GM12874 (cell line): ENCODE data around the gene SARM1.

Source experiments
- CTCF ChIP-seq: IDR thresholded peaks from 2 replicates; pipeline ENCODE4 v1.5.1; 2011; ENCODE audit warnings: low read depth, mild to moderate bottlenecking, control low read depth, low read length, moderate library complexity; ENCODE audit not compliant: insufficient read depth

The SARM1 gene

GRCh38 chr17:28399808-28400207, 28.3 kb downstream of the SARM1 start:
- TF ChIP-seq CTCF: no peak

- no peak for TF ChIP-seq CTCF
These were observed 30.7 kb downstream of the SARM1 start for GRCh38 chr17:28402224-28402630.

GRCh38 chr17:28402844-28403243, 31.4 kb downstream of the SARM1 start:
- TF ChIP-seq CTCF: no peak

DNA sequence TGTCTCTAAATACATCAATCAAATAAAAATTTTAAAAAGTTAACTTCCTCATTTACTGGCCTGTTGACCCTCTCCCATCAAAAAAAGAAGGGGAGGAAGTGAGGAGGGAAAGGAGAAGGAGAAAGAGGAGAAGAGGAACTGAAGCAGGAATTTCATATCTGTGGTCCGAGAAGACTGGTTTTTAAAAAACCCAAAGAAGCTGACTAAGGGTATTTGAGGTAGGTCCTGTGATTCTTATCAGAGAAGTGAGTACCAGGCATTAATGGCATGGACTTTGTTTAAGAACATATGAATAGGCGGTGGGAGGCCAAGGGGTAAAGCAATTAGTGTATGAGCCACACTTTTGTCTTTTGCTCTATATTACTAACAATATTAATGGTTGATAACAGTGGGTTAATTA, 32.5 kb downstream of the SARM1 start:
- no peak for TF ChIP-seq CTCF

GRCh38 chr17:28404461-28404811, 32.9 kb downstream of the SARM1 start:
- no peak for TF ChIP-seq CTCF

DNA sequence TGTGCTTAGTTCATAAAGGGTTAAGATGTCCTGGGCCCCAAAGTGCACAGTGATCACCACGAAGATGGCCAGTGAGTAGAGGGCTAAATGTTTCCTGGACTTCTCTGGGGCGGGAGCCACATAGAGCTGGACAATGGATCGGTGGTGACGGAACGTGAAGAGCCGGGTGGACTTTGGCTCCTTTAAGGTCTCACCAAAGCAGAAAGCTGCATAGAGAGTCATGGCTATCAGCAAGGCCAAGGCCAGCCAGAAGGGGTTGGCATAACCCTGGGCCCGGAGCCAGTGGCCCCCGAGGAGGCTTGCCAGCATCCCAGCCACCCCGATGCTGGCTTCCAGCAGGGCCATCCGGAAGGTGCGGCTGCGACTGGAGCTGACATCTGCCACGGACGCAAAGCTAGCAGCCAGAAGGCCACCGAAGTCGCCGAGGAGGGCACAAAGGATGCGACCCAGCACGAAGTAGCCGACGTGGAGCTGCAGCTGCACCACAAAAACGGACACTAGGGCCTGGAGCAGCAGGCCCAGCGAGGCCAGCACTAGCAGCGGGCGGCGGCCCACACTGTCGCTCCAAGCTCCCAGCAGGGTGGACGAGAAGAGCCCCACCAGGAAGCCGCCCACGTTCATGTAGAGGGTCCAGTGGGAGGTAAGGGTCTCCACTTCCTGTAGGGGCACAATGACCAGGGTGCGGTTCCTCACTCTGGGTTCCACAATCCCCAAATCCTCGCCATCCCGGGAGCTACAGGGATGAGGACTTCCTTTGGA, 33.5 kb downstream of the SARM1 start:
- TF ChIP-seq CTCF: no peak

DNA sequence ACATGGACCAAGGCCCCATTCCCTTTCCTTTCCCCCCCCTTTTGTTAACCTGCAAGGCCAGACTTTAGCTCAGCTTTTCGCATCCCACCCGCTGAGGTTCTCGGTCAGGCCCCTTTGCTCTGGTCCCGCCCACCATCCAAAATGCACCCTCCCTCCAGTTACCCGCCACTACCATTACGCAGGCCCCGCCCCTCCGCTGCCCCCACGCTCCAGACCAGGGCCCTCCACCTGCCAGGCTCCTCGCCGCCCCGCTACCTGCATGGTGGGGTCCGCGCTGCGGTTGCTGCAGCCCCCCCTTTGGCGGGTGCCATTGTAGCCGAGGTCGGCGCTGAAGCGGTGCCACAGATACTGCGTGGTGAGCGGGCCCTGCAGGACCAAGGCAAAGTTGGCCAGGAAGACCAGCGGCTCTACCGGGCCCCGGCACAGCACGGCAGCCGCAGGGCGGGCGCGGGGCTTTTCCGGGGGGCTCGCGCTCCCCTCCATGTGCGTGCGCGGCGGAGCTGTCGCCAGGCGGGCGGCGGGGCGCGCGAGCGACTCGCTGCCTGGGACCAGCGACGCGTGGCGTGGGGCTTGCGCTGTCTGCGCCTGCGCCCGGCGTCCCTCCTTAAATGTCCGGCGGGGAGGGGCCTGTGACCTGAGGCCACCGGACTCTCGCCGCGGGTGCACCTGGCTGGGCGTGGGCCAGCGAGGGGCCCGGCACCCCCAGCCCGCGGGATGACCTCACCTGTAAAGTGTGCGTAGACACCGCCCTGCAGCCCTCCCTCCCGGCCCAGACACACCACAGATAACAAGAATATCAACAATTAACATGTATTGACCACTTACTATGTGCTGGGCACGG, 34.4 kb downstream of the SARM1 start, which contains the start of gene SLC46A1:
Gene SLC46A1 (minus strand): TSS at position 581 of the 841 bp plus-strand sequence. CDS start 98 bp downstream, at position 483.
- no peak for TF ChIP-seq CTCF
